MCF 10A (cell line): ENCODE data around the gene SKOR2. TPM values are rescaled to one million over a fixed set of nuclear protein-coding genes. Genes with fewer than 3 reads are reported as not detected.

Experiments used
- BruUV-seq: library from RNA; stranded (reverse); fragments of 400-500 nt; replicated peaks from 2 replicates; lab custom pipeline; 2021; lab: Mats Ljungman, UMichigan
- CTCF ChIA-PET: fragments of 300-600 bp; sonication (Branson Sonifier 250); formaldehyde crosslinking; extraction: SDS; loops from one replicate; lab custom pipeline; 2021; ENCODE audit warnings: antibody characterized with exemption, inconsistent platforms; lab: Yijun Ruan, JAX
- POLR2A ChIA-PET: fragments of 300-600, 350-650 bp; sonication (Branson Sonifier 250); formaldehyde crosslinking; extraction: SDS; loops from one replicate; lab custom pipeline; 2020; ENCODE audit warnings: antibody characterized with exemption, inconsistent platforms; lab: Yijun Ruan, JAX
- DNase-seq: peaks from one replicate; pipeline ENCODE4 v3.0.0-alpha.2; 2018; ENCODE audit not compliant: unreplicated experiment
- H3K27ac Mint-ChIP-seq: one replicate; pipeline ENCODE4 v1.8.0; 2022; ENCODE audit warnings: mild to moderate bottlenecking, low read depth, mixed read lengths; ENCODE audit not compliant: unreplicated experiment
- H3K27me3 Mint-ChIP-seq: one replicate; pipeline ENCODE4 v1.8.0; 2022; ENCODE audit warnings: mixed read lengths; ENCODE audit not compliant: insufficient read depth, unreplicated experiment
- H3K36me3 Mint-ChIP-seq: one replicate; pipeline ENCODE4 v1.8.0; 2022; ENCODE audit warnings: mild to moderate bottlenecking, moderate library complexity, mixed read lengths; ENCODE audit not compliant: insufficient read depth, unreplicated experiment
- H3K4me1 Mint-ChIP-seq: one replicate; pipeline ENCODE4 v1.8.0; 2022; ENCODE audit warnings: mixed read lengths; ENCODE audit not compliant: insufficient read depth, unreplicated experiment
- H3K4me3 Mint-ChIP-seq: one replicate; pipeline ENCODE4 v1.8.0; 2022; ENCODE audit warnings: mild to moderate bottlenecking, moderate library complexity, mixed read lengths; ENCODE audit not compliant: unreplicated experiment
- H3K9me3 Mint-ChIP-seq: one replicate; pipeline ENCODE4 v1.8.0; 2022; ENCODE audit warnings: mixed read lengths; ENCODE audit not compliant: unreplicated experiment
- CTCF ChIP-seq: fragments of 200-600 bp; IDR thresholded peaks from one replicate; pipeline ENCODE4 v1.8.0; 2022; ENCODE audit warnings: antibody characterized with exemption, mild to moderate bottlenecking; ENCODE audit not compliant: unreplicated experiment
- intact Hi-C: fragments of 100-400 bp; cut with micrococcal nuclease; formaldehyde crosslinking; loops from 2 replicates; pipeline ENCODE4 v1.14.1; 2022
- total RNA-seq: library from RNA; stranded (reverse); gene quantifications from 2 replicates; pipeline ENCODE4 v1.2.3, GENCODE V29; 2022

Gene SKOR2
- total RNA-seq, 1 experiment from 2014 or later, result not detected

DNA sequence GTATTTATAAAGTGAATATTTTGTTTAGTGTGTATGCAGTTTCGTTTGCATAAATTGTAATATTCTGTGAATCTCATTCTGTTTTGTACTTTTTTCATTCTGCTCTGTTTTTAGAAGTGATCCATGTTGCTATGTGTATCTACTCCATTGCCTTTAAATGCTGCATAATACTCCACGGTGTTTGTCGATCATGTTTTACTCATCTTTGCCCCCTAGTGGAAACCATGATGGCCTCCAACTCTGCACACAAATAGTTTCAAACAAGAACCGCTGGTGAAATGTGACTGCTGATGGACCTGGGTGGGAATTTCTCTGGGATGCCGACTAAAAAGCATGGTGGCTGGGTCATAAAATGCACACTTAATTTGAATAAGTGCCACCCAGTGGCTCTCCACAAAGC lies 32.0 kb upstream of the SKOR2 start:
- peak; percentile 36 for TF ChIP-seq CTCF
- H3K36me3 Mint-ChIP-seq, result no peaks in the 10 kb centered on the region
- no peaks in the 10 kb centered on the region for H3K4me1 Mint-ChIP-seq
- H3K27me3 Mint-ChIP-seq, result peaks cover 86% of the 10 kb centered on the region
- no peak overlapping the region for H3K27ac Mint-ChIP-seq
- intact Hi-C loops, result loop anchor here (1.0 to 5.0 kb wide), 3 partner anchors 68 to 464 kb away; no protein-coding TSS in a partner anchor
- POLR2A ChIA-PET, result no interaction called here
- no peak overlapping the region for H3K4me3 Mint-ChIP-seq
- no peaks in the 10 kb centered on the region for H3K9me3 Mint-ChIP-seq
- BruUV-seq, result no TSS peak
- DNase-seq, result peak; percentile 63
- CTCF ChIA-PET, result interaction anchor here (0.7 kb wide), 1 partner anchor 97 kb away, joined by 3 read pairs; no protein-coding TSS in a partner anchor

DNA sequence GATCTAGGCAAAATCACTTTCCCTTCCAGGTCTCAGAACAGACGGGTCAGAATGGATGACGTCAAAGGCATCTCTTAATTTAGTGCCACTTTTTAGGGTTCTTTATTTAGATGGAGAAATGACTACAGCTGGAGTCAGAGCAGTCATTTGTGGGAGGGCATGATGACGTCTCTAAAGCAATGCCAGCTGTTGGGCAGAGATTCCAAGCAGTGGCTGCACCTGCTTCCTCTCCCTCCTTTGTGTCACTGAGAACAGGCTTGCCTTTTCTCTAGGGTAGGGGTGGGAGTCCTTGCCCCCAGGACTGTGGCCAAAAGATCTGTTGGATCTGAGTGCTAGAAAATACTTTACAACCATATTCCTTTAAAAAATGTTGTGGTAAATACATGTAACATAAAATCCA lies 28.7 kb upstream of the SKOR2 start:
- POLR2A ChIA-PET, result no interaction called here

DNA sequence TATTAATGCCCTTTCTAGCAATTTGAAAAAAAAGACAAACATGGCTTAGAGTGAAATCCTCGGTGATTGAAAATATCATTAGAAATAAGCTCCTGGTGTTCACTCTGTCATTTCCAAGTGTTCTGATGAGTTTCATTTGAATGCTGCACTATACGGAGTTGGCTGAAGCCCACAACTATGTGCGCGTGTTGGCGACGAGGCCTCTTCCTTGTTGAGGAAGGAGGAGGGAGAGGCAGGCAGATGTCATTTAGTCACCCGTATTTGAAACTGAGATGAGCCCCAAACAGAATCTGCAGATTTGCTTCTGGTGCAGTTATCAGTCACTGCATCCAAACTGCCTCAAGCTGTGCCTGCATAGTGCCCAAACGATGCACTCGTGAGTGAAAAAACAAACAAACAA lies 23.5 kb upstream of the SKOR2 start:
- no TSS peak for BruUV-seq
- peaks cover 73% of the 10 kb centered on the region for H3K27me3 Mint-ChIP-seq
- no peak for TF ChIP-seq CTCF
- no peaks in the 10 kb centered on the region for H3K4me1 Mint-ChIP-seq
- CTCF ChIA-PET, result interaction anchor here (0.8 to 2.0 kb wide), 2 partner anchors 60 to 474 kb away, joined by 3 to 7 read pairs; no protein-coding TSS in a partner anchor
- DNase-seq, result no peak
- no peaks in the 10 kb centered on the region for H3K36me3 Mint-ChIP-seq
- no peak overlapping the region for H3K4me3 Mint-ChIP-seq
- intact Hi-C loops, result no loop called here
- H3K9me3 Mint-ChIP-seq, result no peaks in the 10 kb centered on the region
- no peak overlapping the region for H3K27ac Mint-ChIP-seq
- POLR2A ChIA-PET, result no interaction called here

More for the DNA sequence above, 28.7 kb upstream of the SKOR2 start:
- Mint-ChIP-seq H3K36me3 (no peaks in the 10 kb centered on the region), H3K27me3 (peaks cover 89% of the 10 kb centered on the region), H3K9me3 (no peaks in the 10 kb centered on the region), H3K27ac (no peak overlapping the region), H3K4me3 (no peak overlapping the region), H3K4me1 (no peaks in the 10 kb centered on the region)
- CTCF ChIA-PET, result no interaction called here
- TF ChIP-seq CTCF, result no peak
- no peak for DNase-seq
- intact Hi-C loops, result loop anchor here (5.0 kb wide), 1 partner anchor 467 kb away; no protein-coding TSS in a partner anchor
- no TSS peak for BruUV-seq

DNA sequence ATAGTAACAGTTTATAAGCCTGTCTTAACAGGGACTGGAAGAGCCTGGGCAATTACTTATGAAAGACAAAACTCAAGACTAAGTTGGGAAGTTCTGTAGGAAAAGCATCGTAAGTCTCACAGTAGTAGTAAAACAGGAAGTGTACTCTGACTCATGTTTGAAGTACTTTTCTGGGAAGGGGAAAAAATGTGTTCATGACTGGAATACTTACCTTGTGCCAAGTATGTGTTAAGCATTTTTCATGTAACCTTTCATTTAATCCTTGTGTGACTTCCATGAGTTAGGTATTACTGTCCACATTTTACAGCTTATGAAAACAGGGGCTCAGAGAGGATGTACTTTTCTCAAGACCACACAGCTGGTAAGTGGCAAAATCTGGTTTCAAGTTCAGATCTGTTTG lies 13.7 kb upstream of the SKOR2 start:
- no peaks in the 10 kb centered on the region for H3K36me3 Mint-ChIP-seq
- ChIA-PET CTCF (interaction anchor here (1.8 kb wide), 1 partner anchor 49 kb away, joined by 11 read pairs; no protein-coding TSS in a partner anchor), POLR2A (interaction anchor here (0.5 to 1.1 kb wide), 2 partner anchors 9 to 66 kb away, joined by 3 read pairs; no protein-coding TSS in a partner anchor)
- H3K4me3 Mint-ChIP-seq, result no peak overlapping the region
- peaks cover 14% of the 10 kb centered on the region for H3K27me3 Mint-ChIP-seq
- no peak overlapping the region for H3K27ac Mint-ChIP-seq
- intact Hi-C loops, result no loop called here
- H3K9me3 Mint-ChIP-seq, result no peaks in the 10 kb centered on the region
- TF ChIP-seq CTCF, result no peak
- BruUV-seq, result no TSS peak
- peaks cover 7% of the 10 kb centered on the region for H3K4me1 Mint-ChIP-seq
- peak; percentile 68 for DNase-seq
